WTC11 (cell line): ENCODE results near the gene WNT11. TPM values are rescaled to one million over a fixed set of nuclear protein-coding genes. Genes with fewer than 3 reads are reported as not detected.

Experiments used
- ATAC-seq: fragments of 200-7000 bp; cut with Tn5 transposase; 2 replicates; pipeline ENCODE4 v1.10.0; 2021; ENCODE audit warnings: mild to moderate bottlenecking, moderate library complexity
- CTCF ChIA-PET: fragments of 300-600 bp; sonication (Branson Sonifier 250); formaldehyde crosslinking; loops from one replicate; lab custom pipeline; 2021; ENCODE audit warnings: antibody characterized with exemption; lab: Charles Lee
- POLR2A ChIA-PET: fragments of 350-600 bp; sonication (Branson Sonifier 250); formaldehyde crosslinking; loops from one replicate; lab custom pipeline; 2021; ENCODE audit warnings: antibody characterized with exemption; lab: Charles Lee
- DNase-seq: peaks from one replicate; pipeline ENCODE4 v3.0.0; 2021; ENCODE audit warnings: low spot score
- H3K27ac Mint-ChIP-seq: 2 replicates; pipeline ENCODE4 v1.8.0; 2021; ENCODE audit warnings: mixed read lengths
- H3K27me3 Mint-ChIP-seq: 2 replicates; pipeline ENCODE4 v1.8.0; 2021; ENCODE audit warnings: low read depth, mild to moderate bottlenecking, moderate library complexity, mixed read lengths
- H3K36me3 Mint-ChIP-seq: 2 replicates; pipeline ENCODE4 v1.8.0; 2021; ENCODE audit warnings: mixed read lengths
- H3K4me1 Mint-ChIP-seq: 2 replicates; pipeline ENCODE4 v1.8.0; 2022; ENCODE audit warnings: mixed read lengths
- H3K4me3 Mint-ChIP-seq: 2 replicates; pipeline ENCODE4 v1.8.0; 2021; ENCODE audit warnings: mild to moderate bottlenecking, moderate library complexity, mixed read lengths
- H3K9me3 Mint-ChIP-seq: 2 replicates; pipeline ENCODE4 v1.8.0; 2021; ENCODE audit warnings: mixed read lengths
- NFE2L1 ChIP-seq: sonication (generic); formaldehyde crosslinking; IDR thresholded peaks from 2 replicates; pipeline ENCODE4 v1.8.1; 2023; ENCODE audit warnings: missing genetic modification reagents
- NR1H2 ChIP-seq: sonication (generic); formaldehyde crosslinking; IDR thresholded peaks from 2 replicates; pipeline ENCODE4 v1.9.0; 2021; ENCODE audit warnings: mild to moderate bottlenecking, moderate library complexity, missing genetic modification reagents
- NR3C1 ChIP-seq: sonication (generic); formaldehyde crosslinking; conservative IDR thresholded peaks from 2 replicates; pipeline ENCODE4 v1.8.1; 2023; ENCODE audit warnings: low read depth, mild to moderate bottlenecking, missing genetic modification reagents
- RORB ChIP-seq: fragments of 250-450 bp; sonication (Bioruptor Pico); IDR thresholded peaks from 2 replicates; pipeline ENCODE4 v1.9.0; 2021; ENCODE audit warnings: mild to moderate bottlenecking
- ZNF121 ChIP-seq: sonication (generic); formaldehyde crosslinking; IDR thresholded peaks from 2 replicates; pipeline ENCODE4 v1.8.0; 2023; ENCODE audit warnings: missing genetic modification reagents
- ZNF138 ChIP-seq: sonication (generic); formaldehyde crosslinking; conservative IDR thresholded peaks from 2 replicates; pipeline ENCODE4 v1.8.1; 2022; ENCODE audit warnings: mild to moderate bottlenecking, moderate library complexity, missing genetic modification reagents
- ZNF396 ChIP-seq: fragments of 250-450 bp; sonication (Bioruptor Pico); IDR thresholded peaks from 2 replicates; pipeline ENCODE4 v1.8.0; 2021; ENCODE audit warnings: mild to moderate bottlenecking, moderate library complexity, borderline replicate concordance
- ZNF423 ChIP-seq: fragments of 250-450 bp; sonication (Bioruptor Pico); IDR thresholded peaks from 2 replicates; pipeline ENCODE4 v2.1.2; 2022; ENCODE audit warnings: mild to moderate bottlenecking, moderate library complexity
- total RNA-seq: library from RNA; stranded (reverse); gene quantifications from 3 replicates; pipeline ENCODE4 v1.2.3, GENCODE V29; 2021
- TF ChIP-seq, protein P1 (sequence below): sonication (generic); formaldehyde crosslinking; IDR thresholded peaks from 2 replicates; pipeline ENCODE4 v1.8.0; 2022; ENCODE audit warnings: mild to moderate bottlenecking, missing genetic modification reagents
- TF ChIP-seq, protein P2 (sequence below): sonication (generic); formaldehyde crosslinking; IDR thresholded peaks from 2 replicates; pipeline ENCODE4 v1.8.1; 2022; ENCODE audit warnings: mild to moderate bottlenecking, missing genetic modification reagents, moderate library complexity, borderline replicate concordance
- TF ChIP-seq, protein P3 (sequence below): sonication (generic); formaldehyde crosslinking; conservative IDR thresholded peaks from 2 replicates; pipeline ENCODE4 v1.8.1; 2023; ENCODE audit warnings: mild to moderate bottlenecking, low read depth, missing genetic modification reagents, moderate library complexity
- TF ChIP-seq, protein P4 (sequence below): sonication (generic); formaldehyde crosslinking; IDR thresholded peaks from 2 replicates; pipeline ENCODE4 v1.8.0; 2022; ENCODE audit warnings: missing genetic modification reagents

Gene WNT11
- total RNA-seq, 1 experiment from 2014 or later, result 0.79 TPM

DNA sequence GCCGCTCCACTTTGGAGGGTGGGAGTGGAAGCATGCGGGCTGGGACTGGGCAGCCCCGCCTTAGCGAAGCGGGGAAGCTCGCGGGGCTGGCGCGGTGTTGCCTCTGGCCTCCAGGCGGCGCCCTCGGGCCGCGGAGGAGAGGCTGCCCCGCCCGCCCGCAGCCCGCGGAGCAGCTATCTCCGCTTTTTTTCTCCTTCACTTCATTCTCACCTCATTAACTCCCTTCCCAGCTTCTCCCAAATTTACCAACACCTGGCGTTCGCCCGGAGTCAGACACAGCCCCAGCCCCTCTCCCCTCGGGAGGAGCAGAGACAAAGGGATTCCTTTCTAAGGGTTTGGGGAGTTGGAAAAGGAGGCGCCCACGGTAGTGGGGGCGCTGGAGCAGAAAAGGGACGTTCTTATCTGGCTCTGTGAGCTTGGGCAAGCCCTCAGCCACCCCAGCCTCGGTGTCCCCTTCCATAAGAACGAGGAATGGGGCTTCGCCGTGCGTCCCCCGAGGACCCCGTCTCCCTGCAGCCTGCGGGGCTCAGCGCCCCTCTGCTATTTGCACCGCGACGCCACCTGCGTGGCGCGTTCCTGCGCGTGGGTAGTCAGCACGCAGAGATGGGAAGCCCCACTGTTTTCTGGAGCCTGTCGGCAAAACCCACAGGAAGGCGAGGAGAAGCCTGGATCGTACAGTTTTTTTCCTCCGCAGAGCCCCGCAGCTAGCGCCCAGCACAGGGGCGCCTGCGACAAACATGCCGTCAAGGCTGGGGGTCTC lies 1.5 kb upstream of the WNT11 start (continued):
- TF ChIP-seq, protein P1, sequence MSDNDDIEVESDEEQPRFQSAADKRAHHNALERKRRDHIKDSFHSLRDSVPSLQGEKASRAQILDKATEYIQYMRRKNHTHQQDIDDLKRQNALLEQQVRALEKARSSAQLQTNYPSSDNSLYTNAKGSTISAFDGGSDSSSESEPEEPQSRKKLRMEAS, result peak; percentile 27; the same call in 1 of the 2 replicates
- TF ChIP-seq RORB (CRISPR knock-in tag) (no peak), ZNF121 (CRISPR knock-in tag) (peak; percentile 64; the same call in 1 of the 2 replicates), ZNF138 (CRISPR knock-in tag) (no peak)
- TF ChIP-seq, protein P2, sequence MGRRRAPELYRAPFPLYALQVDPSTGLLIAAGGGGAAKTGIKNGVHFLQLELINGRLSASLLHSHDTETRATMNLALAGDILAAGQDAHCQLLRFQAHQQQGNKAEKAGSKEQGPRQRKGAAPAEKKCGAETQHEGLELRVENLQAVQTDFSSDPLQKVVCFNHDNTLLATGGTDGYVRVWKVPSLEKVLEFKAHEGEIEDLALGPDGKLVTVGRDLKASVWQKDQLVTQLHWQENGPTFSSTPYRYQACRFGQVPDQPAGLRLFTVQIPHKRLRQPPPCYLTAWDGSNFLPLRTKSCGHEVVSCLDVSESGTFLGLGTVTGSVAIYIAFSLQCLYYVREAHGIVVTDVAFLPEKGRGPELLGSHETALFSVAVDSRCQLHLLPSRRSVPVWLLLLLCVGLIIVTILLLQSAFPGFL (CRISPR knock-in tag), result no peak
- TF ChIP-seq, protein P3, sequence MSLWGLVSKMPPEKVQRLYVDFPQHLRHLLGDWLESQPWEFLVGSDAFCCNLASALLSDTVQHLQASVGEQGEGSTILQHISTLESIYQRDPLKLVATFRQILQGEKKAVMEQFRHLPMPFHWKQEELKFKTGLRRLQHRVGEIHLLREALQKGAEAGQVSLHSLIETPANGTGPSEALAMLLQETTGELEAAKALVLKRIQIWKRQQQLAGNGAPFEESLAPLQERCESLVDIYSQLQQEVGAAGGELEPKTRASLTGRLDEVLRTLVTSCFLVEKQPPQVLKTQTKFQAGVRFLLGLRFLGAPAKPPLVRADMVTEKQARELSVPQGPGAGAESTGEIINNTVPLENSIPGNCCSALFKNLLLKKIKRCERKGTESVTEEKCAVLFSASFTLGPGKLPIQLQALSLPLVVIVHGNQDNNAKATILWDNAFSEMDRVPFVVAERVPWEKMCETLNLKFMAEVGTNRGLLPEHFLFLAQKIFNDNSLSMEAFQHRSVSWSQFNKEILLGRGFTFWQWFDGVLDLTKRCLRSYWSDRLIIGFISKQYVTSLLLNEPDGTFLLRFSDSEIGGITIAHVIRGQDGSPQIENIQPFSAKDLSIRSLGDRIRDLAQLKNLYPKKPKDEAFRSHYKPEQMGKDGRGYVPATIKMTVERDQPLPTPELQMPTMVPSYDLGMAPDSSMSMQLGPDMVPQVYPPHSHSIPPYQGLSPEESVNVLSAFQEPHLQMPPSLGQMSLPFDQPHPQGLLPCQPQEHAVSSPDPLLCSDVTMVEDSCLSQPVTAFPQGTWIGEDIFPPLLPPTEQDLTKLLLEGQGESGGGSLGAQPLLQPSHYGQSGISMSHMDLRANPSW (CRISPR knock-in tag), result no peak

DNA sequence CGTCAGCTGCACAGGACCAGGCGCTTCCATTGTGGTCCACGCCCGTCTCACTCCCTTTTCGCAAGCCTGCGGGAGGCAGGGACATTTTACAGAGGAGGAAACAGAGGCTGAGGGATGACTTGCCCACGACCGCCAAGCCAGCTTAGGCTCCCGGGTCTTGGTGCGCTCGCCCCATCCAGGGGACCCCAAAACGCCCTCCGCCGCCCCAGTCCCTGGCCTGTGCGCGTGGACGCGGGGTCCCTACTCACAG lies 300 bp downstream of the WNT11 start:
- DNase-seq (no peak), ATAC-seq (no peak)
- no peaks in the 10 kb centered on the region for H3K36me3 Mint-ChIP-seq
- peaks cover 12% of the 10 kb centered on the region for H3K4me1 Mint-ChIP-seq
- H3K9me3 Mint-ChIP-seq, result no peaks in the 10 kb centered on the region
- peak overlapping the region; percentile 79 for H3K4me3 Mint-ChIP-seq
- ChIA-PET POLR2A (no interaction called here), CTCF (interaction anchor here (1.3 to 9.5 kb wide), 4 partner anchors 13 to 115 kb away, joined by 3 to 219 read pairs (median 48); no protein-coding TSS in a partner anchor)
- H3K27me3 Mint-ChIP-seq, result peaks cover 87% of the 10 kb centered on the region
- TF ChIP-seq ZNF138 (CRISPR knock-in tag) (no peak), NR1H2 (CRISPR knock-in tag) (no peak)
- TF ChIP-seq, protein P4, sequence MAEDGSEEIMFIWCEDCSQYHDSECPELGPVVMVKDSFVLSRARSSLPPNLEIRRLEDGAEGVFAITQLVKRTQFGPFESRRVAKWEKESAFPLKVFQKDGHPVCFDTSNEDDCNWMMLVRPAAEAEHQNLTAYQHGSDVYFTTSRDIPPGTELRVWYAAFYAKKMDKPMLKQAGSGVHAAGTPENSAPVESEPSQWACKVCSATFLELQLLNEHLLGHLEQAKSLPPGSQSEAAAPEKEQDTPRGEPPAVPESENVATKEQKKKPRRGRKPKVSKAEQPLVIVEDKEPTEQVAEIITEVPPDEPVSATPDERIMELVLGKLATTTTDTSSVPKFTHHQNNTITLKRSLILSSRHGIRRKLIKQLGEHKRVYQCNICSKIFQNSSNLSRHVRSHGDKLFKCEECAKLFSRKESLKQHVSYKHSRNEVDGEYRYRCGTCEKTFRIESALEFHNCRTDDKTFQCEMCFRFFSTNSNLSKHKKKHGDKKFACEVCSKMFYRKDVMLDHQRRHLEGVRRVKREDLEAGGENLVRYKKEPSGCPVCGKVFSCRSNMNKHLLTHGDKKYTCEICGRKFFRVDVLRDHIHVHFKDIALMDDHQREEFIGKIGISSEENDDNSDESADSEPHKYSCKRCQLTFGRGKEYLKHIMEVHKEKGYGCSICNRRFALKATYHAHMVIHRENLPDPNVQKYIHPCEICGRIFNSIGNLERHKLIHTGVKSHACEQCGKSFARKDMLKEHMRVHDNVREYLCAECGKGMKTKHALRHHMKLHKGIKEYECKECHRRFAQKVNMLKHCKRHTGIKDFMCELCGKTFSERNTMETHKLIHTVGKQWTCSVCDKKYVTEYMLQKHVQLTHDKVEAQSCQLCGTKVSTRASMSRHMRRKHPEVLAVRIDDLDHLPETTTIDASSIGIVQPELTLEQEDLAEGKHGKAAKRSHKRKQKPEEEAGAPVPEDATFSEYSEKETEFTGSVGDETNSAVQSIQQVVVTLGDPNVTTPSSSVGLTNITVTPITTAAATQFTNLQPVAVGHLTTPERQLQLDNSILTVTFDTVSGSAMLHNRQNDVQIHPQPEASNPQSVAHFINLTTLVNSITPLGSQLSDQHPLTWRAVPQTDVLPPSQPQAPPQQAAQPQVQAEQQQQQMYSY (CRISPR knock-in tag), result no peak
- H3K27ac Mint-ChIP-seq, result no peak overlapping the region

DNA sequence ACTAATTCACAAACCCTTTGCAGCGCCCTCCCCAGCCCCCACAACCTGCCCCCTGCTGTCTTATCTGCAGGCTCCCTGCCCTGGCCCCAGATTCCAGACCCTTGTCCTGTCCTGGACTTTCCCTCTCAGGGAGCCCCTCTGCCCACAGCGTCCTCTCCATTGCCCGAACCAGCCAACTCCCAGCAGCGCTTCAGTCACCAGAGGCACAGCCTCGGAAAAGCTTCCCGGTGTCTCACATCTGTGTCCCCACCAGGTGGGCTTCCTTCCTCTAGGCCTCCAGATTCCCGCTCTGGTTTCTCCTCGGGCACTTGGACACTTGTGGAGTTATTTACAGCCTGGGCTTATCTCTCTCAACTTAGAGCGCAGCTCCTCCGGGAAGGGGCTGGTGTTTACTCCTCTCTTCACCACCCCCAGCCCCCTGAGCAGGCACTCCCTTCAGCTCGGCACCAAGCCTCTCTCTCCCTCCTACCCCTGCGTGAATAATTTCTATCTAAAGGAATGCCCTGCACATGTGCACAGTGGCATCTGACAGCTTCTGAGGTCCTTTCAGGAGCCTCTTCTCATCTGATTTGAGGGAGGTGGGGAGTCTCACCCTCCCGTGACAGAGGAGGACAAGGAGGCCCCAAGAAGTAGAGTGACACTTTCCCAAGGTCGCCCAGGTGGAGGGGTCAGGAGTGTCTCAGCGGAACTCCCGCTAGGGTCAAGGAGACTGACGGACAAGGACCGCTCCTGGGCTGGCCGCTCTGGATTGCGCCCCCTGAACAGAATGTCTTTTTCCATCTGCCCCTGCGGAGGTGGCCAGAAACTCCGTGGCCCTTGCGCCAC lies 838 bp downstream of the WNT11 start:
- DNase-seq (no peak), ATAC-seq (no peak)
- H3K9me3 Mint-ChIP-seq, result no peaks in the 10 kb centered on the region
- POLR2A ChIA-PET, result interaction anchor here (0.6 kb wide), 1 partner anchor 275 kb away, joined by 8 read pairs; no protein-coding TSS in a partner anchor
- H3K4me3 Mint-ChIP-seq, result peak overlapping the region; percentile 79
- peaks cover 84% of the 10 kb centered on the region for H3K27me3 Mint-ChIP-seq
- no peaks in the 10 kb centered on the region for H3K36me3 Mint-ChIP-seq
- no peak for TF ChIP-seq ZNF396 (CRISPR knock-in tag)
- TF ChIP-seq ZNF423 (CRISPR knock-in tag), result 0 out of 2 replicates have a peak, but pooled peaks have one; percentile 27
- no peak for TF ChIP-seq NFE2L1 (CRISPR knock-in tag)
- TF ChIP-seq NR3C1, result no peak
- peaks cover 10% of the 10 kb centered on the region for H3K4me1 Mint-ChIP-seq
- CTCF ChIA-PET, result interaction anchor here (0.5 to 9.5 kb wide), 6 partner anchors 12 to 442 kb away, joined by 3 to 219 read pairs (median 7); no protein-coding TSS in a partner anchor
- no peak overlapping the region for H3K27ac Mint-ChIP-seq
